HG02981 (cell line): Measurements from ENCODE around the gene NAAA.
"Not testable (repeated sequence)": the region's sequence is repeated elsewhere in the genome, so short reads cannot be mapped to it uniquely, and the experiment has no call there.

Source experiments
- ATAC-seq: cut with Tn5 transposase; IDR thresholded peaks from one replicate; pipeline ENCODE4 v1.9.1; 2021; ENCODE audit warnings: mild to moderate bottlenecking, moderate library complexity; ENCODE audit not compliant: unreplicated experiment

Gene NAAA

GRCh38 chr4:75940692-75941253, at the start of gene NAAA:
Gene NAAA, minus strand, starts transcription at chr4:75941013. Its CDS starts 64 bp downstream, at chr4:75940949.
- ATAC-seq, result peak; percentile 68

GRCh38 chr4:75989846-75990528, 49.2 kb upstream of the NAAA start:
- ATAC-seq, result no peak

- no peak for ATAC-seq
Observed at GRCh38 chr4:75985116-75985515, 44.3 kb upstream of the NAAA start.

GRCh38 chr4:75980576-75980975, 39.8 kb upstream of the NAAA start:
- no peak for ATAC-seq

GRCh38 chr4:75976177-75976576, 35.4 kb upstream of the NAAA start:
- no peak for ATAC-seq

GRCh38 chr4:75973766-75974165, 33.0 kb upstream of the NAAA start:
- ATAC-seq, result no peak

GRCh38 chr4:75968084-75968483, 27.3 kb upstream of the NAAA start:
- ATAC-seq, result no peak

GRCh38 chr4:75963558-75963957, 22.7 kb upstream of the NAAA start:
- no peak for ATAC-seq

GRCh38 chr4:75962072-75962471, 21.3 kb upstream of the NAAA start:
- ATAC-seq, result not testable (repeated sequence)

- not testable (repeated sequence) for ATAC-seq
Observed at GRCh38 chr4:75958546-75958945, 17.7 kb upstream of the NAAA start.

GRCh38 chr4:75954811-75955210, 14.0 kb upstream of the NAAA start:
- ATAC-seq, result not testable (repeated sequence)

GRCh38 chr4:75953509-75953908, 12.7 kb upstream of the NAAA start:
- ATAC-seq, result no peak

- no peak for ATAC-seq
Observed at GRCh38 chr4:75950213-75950815, 9.5 kb upstream of the NAAA start.

GRCh38 chr4:75948822-75949444, 8.1 kb upstream of the NAAA start:
- no peak for ATAC-seq

- ATAC-seq, result peak; percentile 50
Observed at GRCh38 chr4:75939890-75940691, 722 bp downstream of the NAAA start.

GRCh38 chr4:75935628-75936027, 5.2 kb downstream of the NAAA start:
- no peak for ATAC-seq

GRCh38 chr4:75930152-75930551, 10.7 kb downstream of the NAAA start:
- no peak for ATAC-seq

- not testable (repeated sequence) for ATAC-seq
Observed at GRCh38 chr4:75924916-75925315, 15.9 kb downstream of the NAAA start.

GRCh38 chr4:75924309-75924827, 16.4 kb downstream of the NAAA start:
- no peak for ATAC-seq

- ATAC-seq, result no peak
Observed at GRCh38 chr4:75922588-75922987, 18.2 kb downstream of the NAAA start.

- no peak for ATAC-seq
Observed at GRCh38 chr4:75921910-75922309, 18.9 kb downstream of the NAAA start.
